GM18517 (cell line): ENCODE results near the gene PARP11.
"Not testable (repeated sequence)": the region's sequence is repeated elsewhere in the genome, so short reads cannot be mapped to it uniquely, and the experiment has no call there.

Source experiments
- ATAC-seq: cut with Tn5 transposase; IDR thresholded peaks from one replicate; pipeline ENCODE4 v1.9.1; 2021; ENCODE audit warnings: mild to moderate bottlenecking, moderate library complexity; ENCODE audit not compliant: unreplicated experiment

Gene PARP11

GRCh38 chr12:3882896-3883564, 9.8 kb upstream of the PARP11 start:
- no peak for ATAC-seq

DNA sequence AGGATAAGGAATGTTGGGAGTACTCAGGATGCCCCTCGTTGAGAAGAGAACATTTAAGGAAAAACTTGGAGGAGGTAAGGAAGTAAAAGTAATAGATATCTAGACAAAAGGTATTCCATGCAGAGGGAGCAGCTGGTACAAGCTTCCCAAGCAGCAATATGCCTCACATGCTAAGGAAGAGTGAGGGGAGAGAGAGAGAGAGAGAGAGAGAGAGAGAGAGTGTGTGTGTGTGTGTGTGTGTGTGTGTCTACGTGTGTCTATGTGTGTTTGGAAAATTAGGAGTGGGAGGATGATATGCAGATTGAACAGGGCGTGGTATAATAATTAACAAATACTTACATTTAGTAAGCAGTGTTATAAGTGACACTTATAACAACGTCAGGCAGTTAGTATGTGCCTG, 9.2 kb upstream of the PARP11 start:
- no peak for ATAC-seq

GRCh38 chr12:3881281-3881950, 8.2 kb upstream of the PARP11 start:
- ATAC-seq, result no peak

GRCh38 chr12:3879846-3880245, 6.6 kb upstream of the PARP11 start:
- no peak for ATAC-seq

- ATAC-seq, result no peak
These were observed 1.8 kb downstream of the PARP11 start for GRCh38 chr12:3871356-3871755.

DNA sequence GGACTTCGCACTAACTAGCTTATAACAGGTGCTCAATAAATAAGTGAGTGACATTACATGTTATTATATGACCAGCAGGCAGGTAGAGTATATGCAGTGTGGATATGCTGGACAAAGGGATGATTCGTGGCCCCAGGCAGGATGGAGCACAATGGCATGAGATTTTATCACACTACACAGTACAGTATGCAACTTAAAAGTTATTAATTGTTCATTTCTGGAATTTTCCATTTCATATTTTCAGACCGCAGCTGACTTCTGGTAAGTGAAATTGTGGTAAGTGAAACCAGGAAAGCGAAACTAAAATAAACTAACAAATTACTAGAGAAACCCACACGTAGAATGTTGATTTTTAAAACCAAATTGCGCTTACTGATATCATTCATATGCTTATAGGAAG, 3.3 kb downstream of the PARP11 start:
- ATAC-seq, result no peak

DNA sequence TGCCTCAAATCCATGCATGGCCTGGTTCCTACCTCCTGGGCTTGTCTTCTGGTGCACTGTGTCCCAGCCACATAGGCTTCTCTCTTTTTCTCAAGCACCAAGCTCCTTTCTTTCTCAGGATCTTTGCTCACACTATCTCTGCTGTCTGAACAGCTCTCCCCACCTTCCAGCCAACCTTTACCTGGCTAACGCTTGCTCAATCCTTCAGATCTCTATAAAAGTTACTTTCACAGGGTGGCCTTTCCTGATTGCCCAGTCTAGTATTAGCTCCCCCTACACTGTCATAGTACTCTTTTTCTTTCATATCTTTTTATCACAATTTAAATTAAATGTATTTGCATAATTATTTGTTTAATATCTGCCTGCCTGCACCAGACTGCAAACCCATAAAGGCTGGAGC, 3.8 kb downstream of the PARP11 start:
- ATAC-seq, result no peak

DNA sequence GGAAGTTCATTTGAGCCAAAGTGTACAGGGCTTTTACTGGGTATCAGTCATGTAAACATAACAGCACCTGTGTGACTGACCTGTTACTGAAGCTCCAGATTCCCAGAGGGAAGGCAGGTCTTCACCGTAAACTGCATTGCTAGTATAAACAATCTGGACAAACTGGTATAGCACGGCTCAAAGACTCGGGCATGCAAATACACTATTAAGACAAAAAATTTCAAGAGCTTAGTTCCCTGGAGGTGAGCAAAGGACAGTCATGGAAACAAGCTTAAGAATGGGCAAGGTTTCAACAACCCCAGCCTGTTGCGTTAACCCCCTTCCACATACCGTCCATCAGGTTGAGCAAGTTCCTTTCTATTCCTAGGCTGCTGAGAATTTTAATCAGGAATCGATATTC, 9.4 kb downstream of the PARP11 start:
- ATAC-seq, result no peak

DNA sequence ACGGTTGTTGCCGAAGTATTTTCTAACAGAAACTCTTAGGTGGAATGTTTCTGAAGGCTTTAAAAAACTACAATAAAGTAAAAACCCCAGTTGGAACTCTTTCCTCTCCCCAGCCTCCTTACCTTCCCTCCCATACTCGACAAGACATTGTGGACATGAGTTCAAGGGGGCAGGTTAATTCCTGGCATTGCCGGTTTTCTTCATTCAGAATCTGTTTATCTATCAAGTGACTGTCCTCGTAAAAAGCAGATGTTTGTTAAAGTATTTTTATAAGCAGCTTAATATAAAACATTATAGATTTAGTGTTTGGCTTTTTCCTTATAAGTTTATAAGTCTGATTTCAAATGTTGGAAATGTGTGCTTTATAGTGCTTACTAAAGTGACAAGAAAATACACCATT, 30.7 kb downstream of the PARP11 start:
- ATAC-seq, result no peak

DNA sequence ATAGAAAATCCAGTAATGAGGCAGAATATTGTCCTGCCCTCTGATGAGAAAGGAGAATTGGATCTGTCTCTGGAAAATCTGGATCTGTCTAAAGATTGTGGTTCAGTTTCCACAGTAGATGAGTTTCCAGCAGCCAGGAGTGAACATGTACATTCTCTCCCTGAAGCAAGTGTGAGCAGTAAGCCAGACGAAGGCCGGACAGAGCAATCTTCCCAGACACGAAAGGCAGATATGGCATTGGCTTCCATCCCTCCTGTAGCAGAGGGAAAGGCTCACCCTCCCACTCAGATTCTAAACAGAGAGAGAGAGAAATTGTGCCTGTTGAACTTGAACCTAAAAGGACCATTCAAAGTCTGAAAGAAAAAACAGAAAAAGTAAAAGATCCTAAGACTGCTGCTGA, 31.4 kb downstream of the PARP11 start:
- no peak for ATAC-seq

DNA sequence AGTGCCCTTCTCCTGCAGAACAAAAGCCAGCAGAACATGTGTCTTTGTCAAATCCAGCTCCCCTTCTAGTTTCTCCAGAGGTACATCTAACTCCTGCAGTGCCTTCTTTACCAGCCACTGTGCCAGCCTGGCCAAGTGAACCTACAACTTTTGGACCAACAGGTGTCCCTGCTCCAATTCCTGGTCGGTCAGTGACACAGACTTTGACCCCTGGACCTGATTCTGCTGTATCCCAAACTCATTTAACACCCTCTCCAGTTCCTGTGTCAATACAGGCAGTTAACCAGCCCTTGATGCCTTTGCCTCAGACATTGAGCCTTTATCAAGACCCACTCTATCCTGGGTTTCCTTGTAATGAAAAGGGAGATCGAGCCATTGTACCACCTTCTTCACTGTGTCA, 32.4 kb downstream of the PARP11 start:
- ATAC-seq, result not testable (repeated sequence)

GRCh38 chr12:3839745-3840144, 33.5 kb downstream of the PARP11 start:
- ATAC-seq, result not testable (repeated sequence)

DNA sequence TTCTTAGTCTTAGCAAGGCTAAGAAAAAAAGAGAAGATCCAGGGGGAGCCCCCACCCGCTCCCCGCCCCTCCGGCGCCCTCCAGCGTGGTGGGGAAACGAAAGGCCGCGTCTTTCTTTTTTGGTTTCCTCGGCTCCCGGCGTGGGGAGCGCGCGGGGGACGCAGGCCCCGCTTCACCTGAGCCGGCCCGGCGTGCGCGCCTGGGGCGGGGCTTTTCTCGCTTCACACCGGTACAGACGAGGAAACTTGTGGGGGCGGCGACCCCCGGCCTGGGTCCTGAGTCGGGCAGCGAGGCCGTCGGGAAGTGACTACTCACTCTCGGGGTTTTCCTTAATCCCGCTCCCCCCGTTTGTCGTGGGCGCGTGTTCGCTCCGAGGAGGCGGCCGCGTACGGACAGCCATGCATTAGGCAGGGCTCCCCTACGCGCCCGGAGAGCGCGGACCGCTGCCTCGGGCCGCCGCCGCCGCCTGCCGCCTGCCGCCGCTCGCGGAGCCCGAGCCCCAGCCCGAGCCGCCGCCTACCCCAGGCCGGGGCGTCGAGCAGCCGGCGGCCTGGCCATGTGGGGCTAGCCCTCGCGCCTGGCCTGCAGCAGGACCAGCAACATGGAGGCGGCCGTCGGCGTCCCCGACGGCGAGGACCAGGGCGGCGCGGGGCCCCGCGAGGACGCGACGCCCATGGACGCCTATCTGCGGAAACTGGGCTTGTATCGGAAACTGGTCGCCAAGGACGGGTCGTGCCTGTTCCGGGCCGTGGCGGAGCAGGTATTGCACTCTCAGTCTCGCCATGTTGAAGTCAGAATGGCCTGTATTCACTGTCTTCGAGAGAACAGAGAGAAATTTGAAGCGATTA, 34.3 kb downstream of the PARP11 start:
- ATAC-seq, result not testable (repeated sequence)

DNA sequence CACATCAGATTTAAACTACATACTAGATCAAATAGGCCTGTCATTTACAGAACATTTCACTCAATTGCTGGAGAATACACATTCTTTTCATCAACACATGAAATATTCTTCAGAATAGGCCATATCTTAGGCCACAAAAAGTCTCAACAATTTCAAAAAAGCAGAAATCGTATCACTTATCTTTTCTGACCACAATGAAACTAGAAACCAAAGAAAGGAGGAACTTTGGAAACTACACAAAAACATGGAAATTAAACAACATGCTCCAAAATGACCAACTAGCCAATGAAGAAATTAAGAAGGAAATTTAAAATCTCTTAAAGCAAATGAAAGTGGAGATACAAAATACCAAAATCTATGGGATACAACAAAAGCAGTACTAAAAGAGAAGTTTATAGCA, 35.1 kb downstream of the PARP11 start:
- ATAC-seq, result no peak

DNA sequence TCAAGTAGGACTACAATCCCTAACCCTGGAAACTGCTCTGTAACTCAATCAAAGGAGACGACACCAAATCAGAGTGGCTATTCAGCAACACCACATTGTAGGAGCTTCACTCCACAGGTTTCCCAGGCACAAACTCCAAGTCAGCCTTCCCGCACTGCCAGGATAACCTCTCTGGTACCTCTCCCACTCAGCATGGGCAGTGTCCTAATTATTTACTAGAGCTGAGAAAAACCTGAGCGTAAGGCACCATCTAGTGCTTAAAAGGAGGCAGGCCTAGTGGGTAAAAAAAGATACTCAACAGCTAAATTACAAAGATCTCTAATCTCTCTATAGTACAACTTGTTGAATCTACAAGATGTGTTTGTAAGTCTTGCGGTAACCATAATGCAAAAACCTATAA, 36.1 kb downstream of the PARP11 start:
- no peak for ATAC-seq

DNA sequence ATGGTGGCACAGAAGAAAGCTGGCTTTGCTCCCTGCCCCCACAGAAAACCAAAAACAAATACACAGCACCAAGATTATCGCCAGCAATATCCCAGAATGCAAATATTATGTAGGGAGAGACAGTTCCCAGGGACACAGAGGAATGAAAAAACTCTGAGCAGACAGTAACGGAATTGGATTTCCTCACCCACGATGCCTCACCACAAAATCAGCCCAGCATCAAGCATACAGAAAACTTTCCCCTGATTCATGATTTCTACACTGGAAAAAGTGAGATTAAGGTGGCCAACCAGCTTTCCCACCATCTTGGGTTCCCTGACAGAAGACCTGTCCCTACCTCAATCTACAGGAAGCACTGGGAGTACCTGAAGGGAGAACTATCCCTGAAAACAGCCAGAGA, 36.6 kb downstream of the PARP11 start:
- ATAC-seq, result no peak

DNA sequence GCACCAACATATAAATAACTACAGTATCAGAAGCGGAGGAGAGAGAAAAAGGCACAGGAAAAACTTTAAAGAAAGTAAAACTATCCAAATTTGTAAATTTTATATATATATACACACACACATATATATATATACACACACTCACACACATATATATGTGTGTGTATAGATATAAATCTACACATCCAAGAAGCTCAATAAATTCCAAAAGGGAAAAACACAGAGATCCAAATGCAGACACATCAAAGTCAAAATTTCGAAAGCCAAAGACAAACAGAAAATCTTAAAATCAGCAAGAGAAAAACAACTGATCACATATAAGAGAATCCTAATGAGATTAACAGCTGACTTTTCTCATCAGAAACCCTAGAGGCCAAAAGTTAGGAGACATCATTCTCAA, 37.3 kb downstream of the PARP11 start:
- no peak for ATAC-seq

DNA sequence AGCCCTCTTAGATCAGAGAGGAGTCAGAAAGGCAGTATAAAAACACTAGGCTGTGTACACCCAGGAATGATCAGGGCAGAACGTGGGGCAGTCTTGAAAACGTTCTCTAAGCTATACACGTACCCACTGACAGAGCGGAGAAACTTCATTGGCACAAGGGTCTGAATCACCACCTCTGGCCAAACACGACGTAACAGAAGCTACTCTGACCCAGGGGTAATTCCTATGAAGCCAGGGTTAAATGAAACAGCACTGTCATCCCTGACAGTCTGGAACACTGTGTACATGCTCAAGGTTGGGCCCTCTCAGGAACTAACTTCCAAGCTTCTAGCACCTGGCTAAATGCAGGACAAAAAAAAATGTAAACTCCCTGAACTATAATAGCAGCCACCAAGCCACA, 38.4 kb downstream of the PARP11 start:
- ATAC-seq, result no peak

DNA sequence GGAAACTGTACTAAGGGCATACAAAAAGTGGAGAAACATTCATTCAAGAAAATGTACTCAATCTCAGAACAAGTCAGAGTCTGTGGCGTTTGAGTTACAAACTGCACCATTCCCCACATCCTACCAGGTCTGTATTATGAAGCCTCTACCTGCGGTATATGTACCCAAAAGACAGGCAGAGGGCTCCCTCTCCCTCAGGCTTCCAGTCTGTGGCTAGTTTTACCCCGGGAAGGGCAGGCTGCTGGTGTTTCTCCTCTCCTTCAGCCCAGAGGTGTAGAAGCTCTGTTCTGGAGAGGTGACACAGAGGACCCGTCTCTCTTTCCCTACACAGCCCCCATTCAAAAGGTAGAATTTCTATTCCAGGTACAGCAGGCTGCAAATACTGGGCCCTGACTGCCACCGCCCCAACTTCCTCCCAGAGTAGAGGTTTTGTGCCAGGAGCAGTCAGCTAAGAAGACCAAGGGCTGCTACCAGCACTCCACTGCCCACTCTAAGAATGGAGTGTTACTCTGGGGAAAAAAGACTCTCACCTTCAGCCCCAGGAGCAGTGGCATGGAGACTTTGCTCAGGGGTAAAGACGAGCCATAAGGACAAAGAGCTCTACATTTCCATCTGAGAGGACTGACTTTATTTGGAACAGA, 39.4 kb downstream of the PARP11 start:
- ATAC-seq, result no peak

- no peak for ATAC-seq
These were observed 40.5 kb downstream of the PARP11 start for GRCh38 chr12:3832738-3833137.

- ATAC-seq, result no peak
These were observed 44.3 kb downstream of the PARP11 start for GRCh38 chr12:3828888-3829287.
